ENCODE results near the gene PDCD6IP. TPM values are rescaled to one million over a fixed set of nuclear protein-coding genes. Genes with fewer than 3 reads are reported as not detected.
A peak's percentile ranks its signal among the peaks of the same experiment; 100 is the strongest.

Gene PDCD6IP
- total and polyA plus RNA-seq, 2 donors (not counting 1 experiment from before 2014, with no cell fraction given) = 99.4 to 146 TPM

DNA sequence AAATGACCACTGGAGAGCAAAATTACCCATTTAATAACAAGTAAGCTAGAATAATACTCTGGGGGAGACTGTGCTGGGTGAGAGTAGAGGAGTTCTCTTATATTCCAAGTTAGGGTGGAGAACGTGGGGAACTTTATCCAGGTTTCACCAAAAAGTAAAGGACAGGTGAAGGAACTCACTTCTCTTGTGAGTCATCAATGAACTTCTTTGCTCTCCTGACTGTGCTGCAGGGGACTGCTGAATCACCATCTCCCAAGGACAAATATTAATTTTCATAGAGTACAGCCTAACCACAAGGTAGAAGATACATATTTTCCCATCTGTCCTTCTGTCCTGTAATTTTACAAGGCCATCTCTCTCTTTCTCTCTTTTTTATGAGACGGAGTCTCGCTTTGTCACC is 8.3 kb upstream of the PDCD6IP start:
- Histone ChIP-seq H3K4me2 (ENCODE audit: extremely low read depth, insufficient read depth, low read length) (no peak overlapping the region), H3K27me3 (ENCODE audit: control insufficient read depth, insufficient read depth, low read length) (no peaks in the 10 kb centered on the region), H4K20me1 (ENCODE audit: control insufficient read depth, extremely low read depth, insufficient read depth, low read length) (no peaks in the 10 kb centered on the region)

DNA sequence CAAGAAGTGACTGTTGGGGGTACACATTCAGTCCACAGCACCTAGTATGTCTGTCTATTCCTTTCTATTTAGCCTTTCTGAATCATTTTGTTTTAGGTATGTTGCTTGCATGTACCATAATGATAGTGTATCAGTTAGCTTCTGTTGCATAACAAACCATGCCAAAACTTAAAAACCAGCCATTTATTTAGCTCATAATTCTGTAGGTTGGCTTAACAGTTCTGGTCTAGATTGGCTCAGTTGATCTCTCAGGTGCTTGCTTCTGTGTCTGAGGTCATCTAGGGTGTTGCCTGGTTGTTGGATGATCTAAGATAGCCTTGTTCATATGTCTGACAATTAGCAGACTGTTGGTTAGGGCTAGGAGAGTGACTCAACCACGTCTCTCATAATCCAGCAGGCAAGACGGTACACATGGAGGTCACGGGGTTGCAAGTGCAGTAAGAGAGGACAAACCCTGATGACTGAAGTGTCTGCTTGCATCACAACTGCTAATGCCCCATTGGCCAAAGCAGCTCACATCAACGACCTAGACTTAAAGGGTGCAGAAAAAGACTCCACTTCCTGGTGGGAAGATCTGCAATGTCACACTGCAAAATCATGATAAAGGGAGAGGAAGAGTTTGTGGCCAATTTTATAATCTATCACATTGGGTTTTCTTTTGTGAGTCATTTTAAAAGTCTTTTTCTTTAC is 6.8 kb upstream of the PDCD6IP start:
- H3K9ac ChIP-seq (ENCODE audit: insufficient read depth, low read length) = no peak overlapping the region
- H3K27me3 ChIP-seq (ENCODE audit: control insufficient read depth, insufficient read depth, low read length) = no peaks in the 10 kb centered on the region
- H3K4me3 ChIP-seq (replicated peaks in 1 of 4; ENCODE audit: control extremely low read depth in 1 of 4, insufficient read depth in 1 of 4, low read depth in 3 of 4, low read length in 4 of 4) = no peak overlapping the region
- no peak overlapping the region for H2AFZ ChIP-seq (ENCODE audit: low read length)
- no peaks in the 10 kb centered on the region for H4K20me1 ChIP-seq (ENCODE audit: control insufficient read depth, extremely low read depth, insufficient read depth, low read length)
- H3K27ac ChIP-seq (ENCODE audit: insufficient read depth, low read length) = no peak overlapping the region
- no peaks in the 10 kb centered on the region for H3K36me3 ChIP-seq (ENCODE audit: control insufficient read depth, insufficient read depth, low read length)
- peaks cover 3% of the 10 kb centered on the region for H3K79me2 ChIP-seq (ENCODE audit: control insufficient read depth, insufficient read depth, low read length)
- no peak for TF ChIP-seq EZH2 (IDR thresholded peaks at IDR 0.05; ENCODE audit: low read length, missing control alignments)
- TF ChIP-seq, protein P1, sequence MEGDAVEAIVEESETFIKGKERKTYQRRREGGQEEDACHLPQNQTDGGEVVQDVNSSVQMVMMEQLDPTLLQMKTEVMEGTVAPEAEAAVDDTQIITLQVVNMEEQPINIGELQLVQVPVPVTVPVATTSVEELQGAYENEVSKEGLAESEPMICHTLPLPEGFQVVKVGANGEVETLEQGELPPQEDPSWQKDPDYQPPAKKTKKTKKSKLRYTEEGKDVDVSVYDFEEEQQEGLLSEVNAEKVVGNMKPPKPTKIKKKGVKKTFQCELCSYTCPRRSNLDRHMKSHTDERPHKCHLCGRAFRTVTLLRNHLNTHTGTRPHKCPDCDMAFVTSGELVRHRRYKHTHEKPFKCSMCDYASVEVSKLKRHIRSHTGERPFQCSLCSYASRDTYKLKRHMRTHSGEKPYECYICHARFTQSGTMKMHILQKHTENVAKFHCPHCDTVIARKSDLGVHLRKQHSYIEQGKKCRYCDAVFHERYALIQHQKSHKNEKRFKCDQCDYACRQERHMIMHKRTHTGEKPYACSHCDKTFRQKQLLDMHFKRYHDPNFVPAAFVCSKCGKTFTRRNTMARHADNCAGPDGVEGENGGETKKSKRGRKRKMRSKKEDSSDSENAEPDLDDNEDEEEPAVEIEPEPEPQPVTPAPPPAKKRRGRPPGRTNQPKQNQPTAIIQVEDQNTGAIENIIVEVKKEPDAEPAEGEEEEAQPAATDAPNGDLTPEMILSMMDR (conservative IDR thresholded peaks at IDR 0.05 in 1 of 2, IDR thresholded peaks at IDR 0.05 in 1 of 2; ENCODE audit: low read depth in 1 of 2, low read length in 2 of 2) = no peak
- DNase-seq (ENCODE audit: low read depth in 2 of 2) = peak in 1 of 2 donors; percentile 29
- no peaks in the 10 kb centered on the region for H3K9me3 ChIP-seq (ENCODE audit: control insufficient read depth, insufficient read depth, low read depth, low read length)
- no peak overlapping the region for H3K4me2 ChIP-seq (ENCODE audit: extremely low read depth, insufficient read depth, low read length)
- no peaks in the 10 kb centered on the region for H3K4me1 ChIP-seq (ENCODE audit: control insufficient read depth, extremely low read depth, insufficient read depth, low read length)

More for the DNA sequence above, 8.3 kb upstream of the PDCD6IP start:
- Histone ChIP-seq H3K4me3 (replicated peaks in 1 of 4; ENCODE audit: control extremely low read depth in 1 of 4, insufficient read depth in 1 of 4, low read depth in 3 of 4, low read length in 4 of 4) (no peak overlapping the region), H3K27ac (ENCODE audit: insufficient read depth, low read length) (no peak overlapping the region), H3K9me3 (ENCODE audit: control insufficient read depth, insufficient read depth, low read depth, low read length) (no peaks in the 10 kb centered on the region), H3K36me3 (ENCODE audit: control insufficient read depth, insufficient read depth, low read length) (no peaks in the 10 kb centered on the region), H3K79me2 (ENCODE audit: control insufficient read depth, insufficient read depth, low read length) (peaks cover under 1% of the 10 kb centered on the region), H2AFZ (ENCODE audit: low read length) (no peak overlapping the region), H3K9ac (ENCODE audit: insufficient read depth, low read length) (no peak overlapping the region), H3K4me1 (ENCODE audit: control insufficient read depth, extremely low read depth, insufficient read depth, low read length) (no peaks in the 10 kb centered on the region)
- no peak for TF ChIP-seq EZH2 (IDR thresholded peaks at IDR 0.05; ENCODE audit: low read length, missing control alignments)
- TF ChIP-seq, protein P1 (conservative IDR thresholded peaks at IDR 0.05 in 1 of 2, IDR thresholded peaks at IDR 0.05 in 1 of 2; ENCODE audit: low read depth in 1 of 2, low read length in 2 of 2) = no peak
- no peak for DNase-seq (ENCODE audit: low read depth in 2 of 2)

DNA sequence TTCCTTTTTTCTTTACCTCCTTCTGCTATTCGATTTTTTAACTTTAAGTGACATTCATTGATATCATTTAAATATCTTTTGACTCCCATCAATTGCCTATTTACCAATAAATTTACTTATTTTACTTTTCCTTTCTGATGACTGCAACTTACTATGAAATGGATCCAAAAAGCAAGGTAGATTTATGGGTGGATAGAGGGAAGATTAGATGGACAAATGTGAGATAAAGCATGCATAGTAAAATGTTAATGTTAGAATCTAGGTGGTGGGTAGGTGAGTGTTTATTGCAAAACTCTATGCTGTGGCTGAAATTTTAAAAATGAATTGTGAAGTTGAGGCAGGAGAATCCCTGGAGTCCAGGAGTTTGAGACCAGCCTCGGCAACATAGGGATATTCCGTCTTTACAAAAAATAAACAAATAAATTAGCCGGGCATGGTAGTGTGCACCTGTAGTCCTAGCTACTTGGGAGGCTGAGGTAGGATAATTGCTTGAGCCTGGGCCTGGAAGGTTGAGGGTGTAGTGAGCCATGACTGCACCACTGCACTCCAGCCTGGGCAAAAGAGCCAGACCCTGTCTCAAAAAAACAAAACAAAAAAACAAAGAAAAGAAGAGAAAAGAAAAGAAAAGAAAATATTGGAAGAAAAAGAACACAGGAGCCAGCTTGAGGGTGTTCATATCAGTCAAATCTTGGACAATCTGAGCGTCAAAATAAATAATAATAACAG is 6.1 kb upstream of the PDCD6IP start:
- Histone ChIP-seq H4K20me1 (ENCODE audit: control insufficient read depth, extremely low read depth, insufficient read depth, low read length) (no peaks in the 10 kb centered on the region), H3K27ac (ENCODE audit: insufficient read depth, low read length) (no peak overlapping the region), H3K36me3 (ENCODE audit: control insufficient read depth, insufficient read depth, low read length) (no peaks in the 10 kb centered on the region), H3K79me2 (ENCODE audit: control insufficient read depth, insufficient read depth, low read length) (peaks cover 4% of the 10 kb centered on the region), H3K9me3 (ENCODE audit: control insufficient read depth, insufficient read depth, low read depth, low read length) (no peaks in the 10 kb centered on the region), H2AFZ (ENCODE audit: low read length) (no peak overlapping the region), H3K9ac (ENCODE audit: insufficient read depth, low read length) (no peak overlapping the region), H3K4me3 (replicated peaks in 1 of 4; ENCODE audit: control extremely low read depth in 1 of 4, insufficient read depth in 1 of 4, low read depth in 3 of 4, low read length in 4 of 4) (no peak overlapping the region), H3K4me1 (ENCODE audit: control insufficient read depth, extremely low read depth, insufficient read depth, low read length) (no peaks in the 10 kb centered on the region), H3K4me2 (ENCODE audit: extremely low read depth, insufficient read depth, low read length) (no peak overlapping the region), H3K27me3 (ENCODE audit: control insufficient read depth, insufficient read depth, low read length) (no peaks in the 10 kb centered on the region)
- TF ChIP-seq EZH2 (IDR thresholded peaks at IDR 0.05; ENCODE audit: low read length, missing control alignments) = no peak
- TF ChIP-seq, protein P1 (conservative IDR thresholded peaks at IDR 0.05 in 1 of 2, IDR thresholded peaks at IDR 0.05 in 1 of 2; ENCODE audit: low read depth in 1 of 2, low read length in 2 of 2) = no peak
- no peak for DNase-seq (ENCODE audit: low read depth in 2 of 2)
